ENCODE data around the gene HTR5A. TPM values are rescaled to one million over a fixed set of nuclear protein-coding genes. Genes with fewer than 3 reads are reported as not detected.

HTR5A gene
- polyA plus RNA-seq, 4 donors: not detected

GRCh38 chr7:155084021-155084420 is 13.9 kb downstream of the HTR5A start:
- DNase-seq (ENCODE audit: low read depth in 4 of 4, low spot score in 2 of 4): no peak

DNA sequence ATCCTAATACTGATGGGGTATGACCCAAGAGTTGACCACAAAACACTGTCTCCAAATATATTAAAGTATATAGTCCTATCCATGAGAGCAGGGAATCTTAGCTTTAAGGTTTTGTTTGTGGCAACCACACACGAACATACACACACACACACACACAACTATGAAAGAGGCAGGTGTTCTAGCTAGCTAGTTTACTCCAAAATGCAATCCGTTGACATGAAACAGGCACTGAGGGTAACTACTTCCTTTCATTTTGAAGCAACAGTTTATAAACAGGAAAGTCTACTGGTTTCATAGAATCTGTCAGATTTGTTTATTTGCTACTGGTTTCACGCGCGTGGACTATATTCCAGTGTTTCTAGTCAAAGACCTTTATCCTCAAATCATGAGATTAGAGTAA is 14.8 kb downstream of the HTR5A start:
- DNase-seq (ENCODE audit: low read depth in 4 of 4, low spot score in 2 of 4): no peak

- DNase-seq (ENCODE audit: low read depth in 4 of 4, low spot score in 2 of 4): no peak
These were observed 20.6 kb downstream of the HTR5A start for GRCh38 chr7:155090684-155091083.

DNA sequence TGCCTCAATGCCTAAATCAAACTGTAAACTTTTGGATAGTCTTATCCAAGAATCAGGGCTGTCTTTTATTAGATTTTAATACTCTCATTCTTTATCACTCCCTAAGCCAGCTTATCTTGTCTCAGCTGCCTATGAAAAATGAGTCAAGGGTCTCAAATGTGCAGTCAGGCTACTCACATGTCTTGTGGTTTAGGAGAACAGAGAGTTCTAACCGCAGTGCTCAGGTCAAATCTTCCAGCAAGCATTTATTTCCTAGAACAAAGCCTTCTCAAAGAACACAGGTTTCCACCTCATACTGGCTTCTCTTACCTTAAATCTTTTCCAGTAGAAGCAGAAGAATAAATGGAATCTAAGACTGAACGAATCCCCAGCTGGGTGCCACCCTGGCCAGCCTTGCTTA is 23.5 kb downstream of the HTR5A start:
- DNase-seq (ENCODE audit: low read depth in 4 of 4, low spot score in 2 of 4): no peak

- DNase-seq (ENCODE audit: low read depth in 4 of 4, low spot score in 2 of 4): no peak
These were observed 24.6 kb downstream of the HTR5A start for GRCh38 chr7:155094636-155095135.

DNA sequence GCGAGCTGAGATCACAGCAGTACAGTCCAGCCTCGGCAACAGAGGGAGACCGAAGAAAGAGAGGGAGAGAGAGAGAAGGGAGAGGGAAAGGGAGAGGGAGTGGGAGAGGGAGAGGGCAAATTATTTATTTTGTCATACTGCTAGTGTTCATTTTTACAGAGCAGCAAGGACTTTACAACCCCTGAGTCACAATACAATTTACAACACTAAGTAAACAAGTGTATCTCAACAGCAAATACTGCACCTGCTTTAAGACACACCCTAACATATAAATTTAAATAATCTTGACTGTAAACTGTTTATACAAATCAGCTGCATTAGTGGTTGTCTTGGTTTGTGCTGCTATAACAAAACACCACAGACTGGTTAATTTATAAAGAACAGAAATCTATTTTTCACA is 27.2 kb downstream of the HTR5A start:
- DNase-seq (ENCODE audit: low read depth in 4 of 4, low spot score in 2 of 4): no peak

- DNase-seq (ENCODE audit: low read depth in 4 of 4, low spot score in 2 of 4): no peak
These were observed 33.7 kb downstream of the HTR5A start for GRCh38 chr7:155103839-155104238.

- no peak for DNase-seq (ENCODE audit: low read depth in 4 of 4, low spot score in 2 of 4)
These were observed 34.8 kb downstream of the HTR5A start for GRCh38 chr7:155104913-155105312.

DNA sequence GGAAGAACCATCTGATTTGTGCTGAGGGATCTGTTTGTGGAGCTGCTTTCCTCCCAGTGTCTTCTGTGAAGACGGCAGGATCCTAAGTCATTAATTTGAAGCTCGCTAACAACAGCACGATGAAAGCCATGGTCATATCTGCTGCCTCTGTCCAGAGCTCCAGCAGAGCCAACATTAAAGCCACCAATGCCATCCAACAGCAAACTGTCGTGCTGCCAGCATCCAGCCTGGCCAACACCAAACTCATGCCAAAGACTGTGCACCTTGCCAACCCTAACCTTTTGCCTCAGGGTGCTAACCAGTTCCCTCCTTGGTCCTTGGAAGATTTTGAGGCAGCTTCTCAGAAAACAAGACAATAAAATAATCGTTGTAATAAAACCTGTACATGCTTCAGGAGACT is 36.2 kb downstream of the HTR5A start:
- DNase-seq (ENCODE audit: low read depth in 4 of 4, low spot score in 2 of 4): no peak

- DNase-seq (ENCODE audit: low read depth in 4 of 4, low spot score in 2 of 4): no peak
These were observed 37.0 kb downstream of the HTR5A start for GRCh38 chr7:155107126-155107525.

- no peak for DNase-seq (ENCODE audit: low read depth in 4 of 4, low spot score in 2 of 4)
These were observed 38.2 kb downstream of the HTR5A start for GRCh38 chr7:155108144-155108901.

- DNase-seq (ENCODE audit: low read depth in 4 of 4, low spot score in 2 of 4): no peak
These were observed 39.0 kb downstream of the HTR5A start for GRCh38 chr7:155109121-155109520.

- DNase-seq (ENCODE audit: low read depth in 4 of 4, low spot score in 2 of 4): no peak
These were observed 45.2 kb downstream of the HTR5A start for GRCh38 chr7:155115288-155115687.

DNA sequence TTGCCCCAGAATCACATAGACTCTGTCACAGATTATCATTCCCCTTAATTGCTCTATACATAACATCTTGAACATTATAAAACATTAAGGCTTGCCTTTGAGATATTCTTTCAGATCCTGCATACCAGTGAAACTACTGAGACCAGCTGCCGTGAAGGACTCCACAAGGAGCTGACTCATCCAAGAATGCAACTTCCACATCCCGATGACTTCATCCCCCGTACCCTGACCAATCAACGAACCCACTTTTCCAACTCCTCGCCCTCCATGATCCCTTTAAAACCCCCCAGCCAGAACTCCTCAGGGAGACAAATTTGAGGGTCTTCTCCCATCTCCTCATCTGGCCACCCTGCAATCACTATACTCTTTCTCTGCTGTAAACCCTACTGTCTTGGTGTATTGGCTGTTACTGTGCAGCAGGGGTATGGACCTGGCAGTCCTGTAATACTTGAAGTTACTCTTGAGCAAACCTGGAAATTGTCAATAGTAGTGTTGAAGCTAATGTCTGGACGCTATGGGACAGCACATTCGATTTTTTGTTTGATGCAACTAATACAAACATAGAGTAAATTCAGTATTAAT is 49.8 kb downstream of the HTR5A start:
- DNase-seq (ENCODE audit: low read depth in 4 of 4, low spot score in 2 of 4): no peak

DNA sequence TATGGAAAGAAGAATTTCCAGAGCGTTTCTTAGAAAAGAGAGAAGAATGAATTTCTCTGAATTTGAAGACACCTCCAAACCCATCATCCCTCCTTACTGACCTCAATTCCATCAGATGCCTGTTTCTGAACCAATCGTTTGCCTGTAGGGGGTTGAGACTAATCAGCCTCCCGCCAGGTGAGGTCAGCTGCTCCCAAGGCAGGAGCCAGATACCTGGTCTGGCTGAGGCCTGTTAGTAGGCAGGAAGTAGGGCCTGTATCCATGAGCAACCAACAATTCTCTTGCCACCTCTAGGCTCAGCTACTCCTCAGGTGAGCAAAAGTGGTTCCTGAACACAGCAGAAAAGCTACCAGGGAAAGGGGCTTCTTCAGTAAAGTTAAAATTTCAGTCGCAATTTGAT is 50.3 kb downstream of the HTR5A start:
- no peak for DNase-seq (ENCODE audit: low read depth in 4 of 4, low spot score in 2 of 4)

DNA sequence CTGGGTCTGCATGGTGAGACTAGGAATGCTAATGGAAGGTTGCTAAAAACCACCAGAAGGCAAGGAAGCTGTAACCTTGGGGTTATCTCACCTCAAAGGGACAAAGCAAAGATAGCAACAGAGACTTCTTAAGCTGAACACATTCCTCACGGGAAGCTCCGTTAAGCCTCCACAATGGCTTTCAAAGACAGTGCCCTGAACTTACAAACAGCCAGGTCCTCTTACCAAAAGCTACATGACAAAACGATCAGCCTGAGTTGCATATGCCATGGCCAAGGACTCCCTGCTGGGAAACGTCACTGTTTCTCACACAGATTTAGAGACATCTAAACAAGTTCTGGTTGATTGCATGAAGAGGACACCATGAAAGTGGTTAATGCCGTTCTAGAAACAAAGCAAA is 52.7 kb downstream of the HTR5A start:
- no peak for DNase-seq (ENCODE audit: low read depth in 4 of 4, low spot score in 2 of 4)

DNA sequence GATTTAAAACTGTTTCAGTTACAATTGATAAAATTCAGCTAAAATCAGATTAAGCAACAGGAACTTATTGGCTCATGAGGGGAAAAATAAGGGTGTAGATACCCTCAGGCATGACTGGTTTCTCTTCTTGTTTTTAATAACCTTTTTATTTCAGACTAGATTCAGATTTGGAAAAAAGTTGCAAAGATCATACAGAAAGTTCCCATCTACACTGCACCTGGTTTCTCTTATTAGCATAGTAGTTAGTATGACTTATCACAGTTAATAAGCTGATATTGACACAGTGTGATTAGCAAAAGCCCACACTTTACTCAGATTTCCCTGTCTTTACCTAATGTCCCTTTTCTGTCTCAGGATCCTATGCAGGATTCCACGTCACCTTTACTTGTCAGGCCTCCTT is 53.3 kb downstream of the HTR5A start:
- DNase-seq (ENCODE audit: low read depth in 4 of 4, low spot score in 2 of 4): no peak

DNA sequence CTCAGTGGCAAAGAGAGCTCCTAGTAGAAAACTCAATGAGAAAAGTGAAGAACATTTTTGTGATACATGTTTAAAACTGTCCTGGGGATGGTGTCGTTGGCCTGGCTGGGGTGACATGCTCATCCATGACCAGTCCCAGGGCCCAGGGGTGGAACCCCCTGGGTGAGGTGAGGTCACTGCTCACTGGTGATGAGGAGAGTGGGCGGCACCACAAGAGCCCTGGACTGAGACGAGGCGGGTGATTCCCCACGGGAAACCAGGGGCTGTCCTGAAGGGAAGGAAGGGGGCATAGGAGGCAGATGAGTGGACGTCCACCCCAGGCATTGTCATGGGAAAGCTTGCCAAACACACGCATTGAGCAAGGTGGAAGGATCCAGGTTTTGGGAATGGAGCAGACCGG is 54.6 kb downstream of the HTR5A start:
- DNase-seq (ENCODE audit: low read depth in 4 of 4, low spot score in 2 of 4): no peak

DNA sequence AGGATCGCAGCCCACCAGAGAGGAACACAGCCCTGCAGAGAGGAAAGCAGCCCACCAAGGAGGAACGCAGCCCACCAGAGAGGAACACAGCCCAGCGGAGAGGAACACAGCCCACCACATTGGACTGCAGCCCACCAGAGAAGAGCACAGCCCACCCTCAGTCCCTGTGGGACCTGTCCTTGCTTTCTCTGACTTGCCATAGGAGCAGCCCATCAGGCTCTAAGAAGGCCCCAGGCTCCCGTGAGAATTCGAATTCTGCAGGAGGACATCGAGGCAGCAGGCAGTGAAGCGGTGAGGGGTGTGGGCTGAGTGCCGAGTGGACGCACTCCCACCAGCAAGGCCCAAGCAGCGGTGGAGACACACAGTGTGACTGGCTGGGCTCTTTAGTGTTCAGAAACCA is 59.1 kb downstream of the HTR5A start:
- DNase-seq (ENCODE audit: low read depth in 4 of 4, low spot score in 2 of 4): no peak

- no peak for DNase-seq (ENCODE audit: low read depth in 4 of 4, low spot score in 2 of 4)
These were observed 59.7 kb downstream of the HTR5A start for GRCh38 chr7:155129789-155130188.

- no peak for DNase-seq (ENCODE audit: low read depth in 4 of 4, low spot score in 2 of 4)
These were observed 60.4 kb downstream of the HTR5A start for GRCh38 chr7:155130493-155130892.

DNA sequence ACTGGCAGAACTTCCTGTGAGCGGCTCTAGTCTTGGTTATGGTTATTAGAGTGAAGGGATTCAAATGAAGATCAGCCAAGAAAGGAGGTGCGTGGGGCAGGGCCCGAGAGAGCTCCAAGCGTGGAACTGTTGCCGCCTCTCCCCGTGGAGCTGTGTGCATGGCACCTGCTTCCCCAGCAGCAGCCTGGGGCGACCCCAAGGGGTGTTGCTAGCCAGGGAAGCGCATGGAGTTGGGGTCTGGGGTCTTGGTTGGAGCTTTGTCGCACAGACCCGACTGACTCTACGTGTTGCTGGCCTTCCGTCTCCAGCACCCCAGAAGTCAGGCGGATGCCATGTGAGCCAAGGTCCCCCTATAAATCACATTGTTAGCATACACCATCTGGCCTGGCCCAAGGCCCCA is 61.0 kb downstream of the HTR5A start:
- no peak for DNase-seq (ENCODE audit: low read depth in 4 of 4, low spot score in 2 of 4)
